A549 (cell line): ENCODE measurements around the gene MYF6. TPM values are rescaled to one million over a fixed set of nuclear protein-coding genes. Genes with fewer than 3 reads are reported as not detected.

Experiments used
- ATAC-seq, 2 experiments: fragments of 200-7000 bp in 1 of 2; fragments of >200 bp in 1 of 2; cut with Nextera tagmentation in 1 of 2; cut with Tn5 transposase in 1 of 2; 3 replicates each; pipeline versions ENCODE4 v1.8.0 to v1.9.1; 2018 to 2020; ENCODE audit warnings: mild to moderate bottlenecking in 1 of 2, moderate library complexity in 1 of 2
- CTCF ChIA-PET: fragments of 300-600 bp; sonication (Branson Sonifier 250); formaldehyde crosslinking; extraction: SDS; loops from one replicate; lab custom pipeline; 2021; ENCODE audit warnings: antibody characterized with exemption, inconsistent platforms; lab: Yijun Ruan, JAX
- POLR2A ChIA-PET: fragments of 350-600 bp; formaldehyde crosslinking; extraction: SDS; loops from one replicate; lab custom pipeline; 2021; ENCODE audit warnings: antibody characterized with exemption, inconsistent platforms; lab: Yijun Ruan, JAX
- DNase-seq, 2 experiments: peaks; one replicate each; pipeline versions ENCODE4 v3.0.0 to v3.0.0-alpha.2; 2011 to 2016; ENCODE audit warnings: low read depth in 1 of 2, low spot score in 1 of 2
- FAIRE-seq: peaks from 2 replicates; lab custom pipeline; 2011; peaks lifted over from hg19 to GRCh38; lab: Jason Lieb, UNC
- H3K27ac ChIP-seq, 2 experiments: fragments of >200 bp; sonication (Bioruptor Twin); formaldehyde crosslinking; 3 replicates each; pipeline ENCODE4 v1.5.1; 2016 to 2017
- H3K4me1 ChIP-seq: fragments of >200 bp; sonication (Bioruptor Twin); formaldehyde crosslinking; 3 replicates; pipeline ENCODE4 v1.6.1; 2016
- H3K4me2 ChIP-seq: fragments of >200 bp; sonication (Bioruptor Twin); formaldehyde crosslinking; 3 replicates; pipeline ENCODE4 v1.6.1; 2016
- H3K4me3 ChIP-seq: fragments of >200 bp; sonication (Bioruptor Twin); formaldehyde crosslinking; 3 replicates; pipeline ENCODE4 v1.5.1; 2016
- H3K9me3 ChIP-seq: fragments of >200 bp; sonication (Bioruptor Twin); formaldehyde crosslinking; 3 replicates; pipeline ENCODE4 v1.6.1; 2016
- CEBPB ChIP-seq, 2 experiments: fragments of >200 bp in 1 of 2; sonication (Bioruptor Twin) in 1 of 2; formaldehyde crosslinking in 1 of 2; IDR thresholded peaks; 2 replicates each; pipeline ENCODE4 v1.6.1; 2012 to 2016
- CHD4 ChIP-seq: fragments of 200-600 bp; sonication (generic); IDR thresholded peaks from 2 replicates; pipeline ENCODE4 v1.6.1; 2016; ENCODE audit warnings: antibody characterized with exemption, mild to moderate bottlenecking, borderline replicate concordance
- EHF ChIP-seq: fragments of 250-450 bp; sonication (Bioruptor Pico); IDR thresholded peaks from 2 replicates; pipeline ENCODE4 v1.5.0; 2020; ENCODE audit warnings: mild to moderate bottlenecking
- FOSB ChIP-seq: fragments of 250-450 bp; sonication (Bioruptor Pico); IDR thresholded peaks from 2 replicates; pipeline ENCODE4 v1.5.0; 2020; ENCODE audit warnings: mild to moderate bottlenecking, moderate library complexity
- FOSL2 ChIP-seq, 2 experiments: fragments of 450-650 bp in 1 of 2; fragments of >200 bp in 1 of 2; sonication (Bioruptor Twin) in 1 of 2; formaldehyde crosslinking; IDR thresholded peaks; 2 replicates each; pipeline versions ENCODE4 v1.5.0 to v1.6.1; 2016 to 2020; ENCODE audit warnings: mild to moderate bottlenecking in 1 of 2, moderate library complexity in 1 of 2
- GATA3 ChIP-seq: IDR thresholded peaks from 2 replicates; pipeline ENCODE4 v1.6.1; 2012; ENCODE audit warnings: borderline replicate concordance
- JUNB ChIP-seq: fragments of >200 bp; sonication (Bioruptor Twin); formaldehyde crosslinking; IDR thresholded peaks from 2 replicates; pipeline ENCODE4 v1.6.1; 2016
- MAFK ChIP-seq: fragments of 450-650 bp; IDR thresholded peaks from 2 replicates; pipeline ENCODE4 v1.6.1; 2014; ENCODE audit not compliant: partially characterized antibody
- NFE2L2 ChIP-seq: fragments of 150-350 bp; conservative IDR thresholded peaks from 2 replicates; pipeline ENCODE4 v1.6.1; 2014; ENCODE audit warnings: low read length
- PHF8 ChIP-seq: fragments of 200-600 bp; sonication (generic); IDR thresholded peaks from 2 replicates; pipeline ENCODE4 v1.6.1; 2016; ENCODE audit warnings: low read depth, mild to moderate bottlenecking, antibody characterized with exemption, moderate library complexity, borderline replicate concordance
- POLR2AphosphoS2 ChIP-seq: conservative IDR thresholded peaks from 2 replicates; pipeline ENCODE4 v1.6.1; 2012; ENCODE audit warnings: low read length, improper control_type of control experiment, inconsistent platforms
- RAD21 ChIP-seq, 2 experiments: fragments of >200 bp in 1 of 2; sonication (Bioruptor Twin) in 1 of 2; formaldehyde crosslinking in 1 of 2; IDR thresholded peaks in 1 of 2; conservative IDR thresholded peaks in 1 of 2; 2 replicates in 1 of 2; 3 replicates in 1 of 2; pipeline ENCODE4 v1.6.1; 2012 to 2018; ENCODE audit warnings: inconsistent platforms in 1 of 2
- RCOR1 ChIP-seq: fragments of 150-350 bp; IDR thresholded peaks from 2 replicates; pipeline ENCODE4 v1.6.1; 2014; ENCODE audit warnings: antibody characterized with exemption, low read length, low read depth
- RFX5 ChIP-seq: fragments of 450-650 bp; IDR thresholded peaks from 2 replicates; pipeline ENCODE4 v1.7.1; 2014; ENCODE audit warnings: antibody characterized with exemption, mild to moderate bottlenecking, moderate library complexity
- SMC3 ChIP-seq: fragments of >200 bp; sonication (Bioruptor Twin); formaldehyde crosslinking; IDR thresholded peaks from 3 replicates; pipeline ENCODE4 v1.6.1; 2018; ENCODE audit warnings: inconsistent platforms
- TFCP2L1 ChIP-seq: fragments of 250-450 bp; sonication (Bioruptor Pico); IDR thresholded peaks from 2 replicates; pipeline ENCODE4 v1.5.0; 2021; ENCODE audit warnings: mild to moderate bottlenecking
- TP53 ChIP-seq: fragments of 250-450 bp; sonication (Bioruptor Pico); IDR thresholded peaks from 2 replicates; pipeline ENCODE4 v1.5.0; 2021; ENCODE audit warnings: mild to moderate bottlenecking, moderate library complexity
- ZSCAN20 ChIP-seq: fragments of 250-450 bp; sonication (Bioruptor Pico); IDR thresholded peaks from 2 replicates; pipeline ENCODE4 v1.8.0; 2022; ENCODE audit warnings: mild to moderate bottlenecking, moderate library complexity
- WGBS: methylation state at CpG from one replicate; pipeline ENCODE4 v1.1.6; 2017; ENCODE audit errors: missing lambda C conversion rate; 5-methylcytosine and 5-hydroxymethylcytosine counted together
- polyA plus RNA-seq, 4 experiments: library from polyadenylated mRNA; depleted of rRNA in 3 of 4; stranded (reverse); fragments of >200 nt; fragmentation: RNase III in 1 of 4; extraction: RNeasy Plus Mini Kit Qiagen cat#74134 plus additional on column Dnase treatment in 1 of 4; gene quantifications; 2 replicates in 3 of 4; 3 replicates in 1 of 4; pipeline ENCODE4 v1.2.3, GENCODE V29; 2011 to 2017
- TF ChIP-seq, protein P1 (sequence below): IDR thresholded peaks from 2 replicates; pipeline ENCODE4 v1.6.1; 2012
- TF ChIP-seq, protein P2 (sequence below): fragments of >200 bp; sonication (Bioruptor Twin); formaldehyde crosslinking; IDR thresholded peaks from 3 replicates; pipeline ENCODE4 v1.6.1; 2016
- TF ChIP-seq, protein P3 (sequence below): fragments of >200 bp; sonication (Bioruptor Twin); formaldehyde crosslinking; IDR thresholded peaks from 3 replicates; pipeline ENCODE4 v1.5.1; 2016
- TF ChIP-seq, protein P4 (sequence below): fragments of >200 bp; sonication (Bioruptor Twin); formaldehyde crosslinking; IDR thresholded peaks from 2 replicates; pipeline ENCODE4 v1.6.1; 2016
- TF ChIP-seq, protein P5 (sequence below): fragments of 250-450 bp; sonication (Bioruptor Pico); IDR thresholded peaks from 2 replicates; pipeline ENCODE4 v1.5.0; 2021; ENCODE audit warnings: mild to moderate bottlenecking, moderate library complexity, borderline replicate concordance

MYF6 gene
- polyA plus RNA-seq, 2 of the 4 experiments (the other 2 are of a cell fraction): not detected

DNA sequence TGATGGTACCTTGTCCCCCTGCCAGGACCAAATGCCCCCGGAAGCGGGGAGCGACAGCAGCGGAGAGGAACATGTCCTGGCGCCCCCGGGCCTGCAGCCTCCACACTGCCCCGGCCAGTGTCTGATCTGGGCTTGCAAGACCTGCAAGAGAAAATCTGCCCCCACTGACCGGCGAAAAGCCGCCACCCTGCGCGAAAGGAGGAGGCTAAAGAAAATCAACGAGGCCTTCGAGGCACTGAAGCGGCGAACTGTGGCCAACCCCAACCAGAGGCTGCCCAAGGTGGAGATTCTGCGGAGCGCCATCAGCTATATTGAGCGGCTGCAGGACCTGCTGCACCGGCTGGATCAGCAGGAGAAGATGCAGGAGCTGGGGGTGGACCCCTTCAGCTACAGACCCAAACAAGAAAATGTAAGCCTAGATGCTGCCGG lies 410 bp downstream of the MYF6 start:
- no peak for TF ChIP-seq TP53 (CRISPR knock-in tag)
- TF ChIP-seq, protein P1, sequence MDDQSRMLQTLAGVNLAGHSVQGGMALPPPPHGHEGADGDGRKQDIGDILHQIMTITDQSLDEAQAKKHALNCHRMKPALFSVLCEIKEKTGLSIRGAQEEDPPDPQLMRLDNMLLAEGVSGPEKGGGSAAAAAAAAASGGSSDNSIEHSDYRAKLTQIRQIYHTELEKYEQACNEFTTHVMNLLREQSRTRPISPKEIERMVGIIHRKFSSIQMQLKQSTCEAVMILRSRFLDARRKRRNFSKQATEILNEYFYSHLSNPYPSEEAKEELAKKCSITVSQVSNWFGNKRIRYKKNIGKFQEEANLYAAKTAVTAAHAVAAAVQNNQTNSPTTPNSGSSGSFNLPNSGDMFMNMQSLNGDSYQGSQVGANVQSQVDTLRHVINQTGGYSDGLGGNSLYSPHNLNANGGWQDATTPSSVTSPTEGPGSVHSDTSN: no peak
- no peak for TF ChIP-seq RCOR1
- TF ChIP-seq GATA3: no peak
- TF ChIP-seq EHF (CRISPR knock-in tag): no peak
- no peak for TF ChIP-seq MAFK
- TF ChIP-seq NFE2L2: no peak
- no peak for TF ChIP-seq JUNB
- no peak for TF ChIP-seq TFCP2L1
- TF ChIP-seq, protein P2, sequence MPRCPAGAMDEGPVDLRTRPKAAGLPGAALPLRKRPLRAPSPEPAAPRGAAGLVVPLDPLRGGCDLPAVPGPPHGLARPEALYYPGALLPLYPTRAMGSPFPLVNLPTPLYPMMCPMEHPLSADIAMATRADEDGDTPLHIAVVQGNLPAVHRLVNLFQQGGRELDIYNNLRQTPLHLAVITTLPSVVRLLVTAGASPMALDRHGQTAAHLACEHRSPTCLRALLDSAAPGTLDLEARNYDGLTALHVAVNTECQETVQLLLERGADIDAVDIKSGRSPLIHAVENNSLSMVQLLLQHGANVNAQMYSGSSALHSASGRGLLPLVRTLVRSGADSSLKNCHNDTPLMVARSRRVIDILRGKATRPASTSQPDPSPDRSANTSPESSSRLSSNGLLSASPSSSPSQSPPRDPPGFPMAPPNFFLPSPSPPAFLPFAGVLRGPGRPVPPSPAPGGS: no peak
- TF ChIP-seq, protein P3, sequence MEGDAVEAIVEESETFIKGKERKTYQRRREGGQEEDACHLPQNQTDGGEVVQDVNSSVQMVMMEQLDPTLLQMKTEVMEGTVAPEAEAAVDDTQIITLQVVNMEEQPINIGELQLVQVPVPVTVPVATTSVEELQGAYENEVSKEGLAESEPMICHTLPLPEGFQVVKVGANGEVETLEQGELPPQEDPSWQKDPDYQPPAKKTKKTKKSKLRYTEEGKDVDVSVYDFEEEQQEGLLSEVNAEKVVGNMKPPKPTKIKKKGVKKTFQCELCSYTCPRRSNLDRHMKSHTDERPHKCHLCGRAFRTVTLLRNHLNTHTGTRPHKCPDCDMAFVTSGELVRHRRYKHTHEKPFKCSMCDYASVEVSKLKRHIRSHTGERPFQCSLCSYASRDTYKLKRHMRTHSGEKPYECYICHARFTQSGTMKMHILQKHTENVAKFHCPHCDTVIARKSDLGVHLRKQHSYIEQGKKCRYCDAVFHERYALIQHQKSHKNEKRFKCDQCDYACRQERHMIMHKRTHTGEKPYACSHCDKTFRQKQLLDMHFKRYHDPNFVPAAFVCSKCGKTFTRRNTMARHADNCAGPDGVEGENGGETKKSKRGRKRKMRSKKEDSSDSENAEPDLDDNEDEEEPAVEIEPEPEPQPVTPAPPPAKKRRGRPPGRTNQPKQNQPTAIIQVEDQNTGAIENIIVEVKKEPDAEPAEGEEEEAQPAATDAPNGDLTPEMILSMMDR: no peak
- Histone ChIP-seq H3K27ac (no peak overlapping the region), H3K4me2 (no peak overlapping the region), H3K4me3 (no peak overlapping the region), H3K9me3 (no peaks in the 10 kb centered on the region), H3K4me1 (no peaks in the 10 kb centered on the region)
- ATAC-seq (no peak), FAIRE-seq (no peak), DNase-seq (no peak)
- ChIA-PET POLR2A (no interaction called here), CTCF (no interaction called here)
- 77% methylated on average over 17 of the region's 21 CpGs for WGBS

DNA sequence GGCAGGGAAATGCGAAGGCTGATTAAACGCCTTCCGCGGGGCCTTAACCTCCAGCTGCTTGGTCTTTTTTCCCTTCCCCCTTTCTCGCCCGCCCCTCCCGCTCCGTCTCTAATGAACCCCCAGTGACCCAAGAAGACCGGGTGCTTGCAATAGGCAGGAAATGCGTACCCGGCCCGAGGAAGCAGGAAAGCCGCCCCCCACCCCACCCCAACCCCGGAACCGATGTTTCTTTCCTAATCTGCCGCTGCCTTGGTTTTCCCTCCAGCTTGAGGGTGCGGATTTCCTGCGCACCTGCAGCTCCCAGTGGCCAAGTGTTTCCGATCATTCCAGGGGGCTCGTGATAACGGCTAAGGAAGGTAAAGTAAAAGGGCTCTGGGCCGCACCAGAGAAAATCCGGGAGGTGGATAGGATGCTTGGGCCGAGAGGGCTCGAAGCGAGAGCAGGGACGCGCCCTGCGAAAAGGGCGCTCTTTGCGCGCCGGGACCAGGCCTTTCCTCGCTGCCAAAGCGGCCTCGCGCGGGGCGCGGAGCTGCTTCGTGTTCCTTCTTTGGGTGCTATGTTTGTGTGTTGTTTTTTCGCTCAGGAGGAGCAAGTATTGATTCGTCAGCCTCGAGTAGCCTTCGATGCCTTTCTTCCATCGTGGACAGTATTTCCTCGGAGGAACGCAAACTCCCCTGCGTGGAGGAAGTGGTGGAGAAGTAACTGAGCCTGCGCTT lies 983 bp downstream of the MYF6 start:
- CTCF ChIA-PET: no interaction called here
- Histone ChIP-seq H3K4me2 (no peak overlapping the region), H3K9me3 (no peaks in the 10 kb centered on the region), H3K4me3 (no peak overlapping the region), H3K27ac (no peak overlapping the region), H3K4me1 (no peaks in the 10 kb centered on the region)
- ATAC-seq (no peak), FAIRE-seq (no peak), DNase-seq (no peak)
- WGBS: 83% methylated on average over 48 of the region's 50 CpGs
- TF ChIP-seq PHF8 (no peak), CHD4 (no peak), CEBPB (IDR thresholded peaks at IDR 0.05) (no peak), POLR2AphosphoS2 (no peak), FOSL2 (IDR thresholded peaks at IDR 0.05) (no peak), FOSL2 (CRISPR knock-in tag; IDR thresholded peaks at IDR 0.05) (no peak), SMC3 (no peak), TFCP2L1 (no peak), ZSCAN20 (CRISPR knock-in tag) (no peak), FOSB (no peak), RAD21 (conservative IDR thresholded peaks at IDR 0.05 in 1 of 2, IDR thresholded peaks at IDR 0.05 in 1 of 2) (no peak), RFX5 (no peak)
- TF ChIP-seq, protein P4, sequence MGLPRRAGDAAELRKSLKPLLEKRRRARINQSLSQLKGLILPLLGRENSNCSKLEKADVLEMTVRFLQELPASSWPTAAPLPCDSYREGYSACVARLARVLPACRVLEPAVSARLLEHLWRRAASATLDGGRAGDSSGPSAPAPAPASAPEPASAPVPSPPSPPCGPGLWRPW: no peak
- TF ChIP-seq, protein P5, sequence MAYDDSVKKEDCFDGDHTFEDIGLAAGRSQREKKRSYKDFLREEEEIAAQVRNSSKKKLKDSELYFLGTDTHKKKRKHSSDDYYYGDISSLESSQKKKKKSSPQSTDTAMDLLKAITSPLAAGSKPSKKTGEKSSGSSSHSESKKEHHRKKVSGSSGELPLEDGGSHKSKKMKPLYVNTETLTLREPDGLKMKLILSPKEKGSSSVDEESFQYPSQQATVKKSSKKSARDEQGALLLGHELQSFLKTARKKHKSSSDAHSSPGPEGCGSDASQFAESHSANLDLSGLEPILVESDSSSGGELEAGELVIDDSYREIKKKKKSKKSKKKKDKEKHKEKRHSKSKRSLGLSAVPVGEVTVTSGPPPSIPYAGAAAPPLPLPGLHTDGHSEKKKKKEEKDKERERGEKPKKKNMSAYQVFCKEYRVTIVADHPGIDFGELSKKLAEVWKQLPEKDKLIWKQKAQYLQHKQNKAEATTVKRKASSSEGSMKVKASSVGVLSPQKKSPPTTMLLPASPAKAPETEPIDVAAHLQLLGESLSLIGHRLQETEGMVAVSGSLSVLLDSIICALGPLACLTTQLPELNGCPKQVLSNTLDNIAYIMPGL (CRISPR knock-in tag): no peak
- POLR2A ChIA-PET: no interaction called here
